Osteocyte (in vitro differentiated cells): ENCODE measurements around the gene PTPRB. TPM values are rescaled to one million over a fixed set of nuclear protein-coding genes. Genes with fewer than 3 reads are reported as not detected.

Experiments used
- DNase-seq: peaks from one replicate; pipeline ENCODE4 v3.0.0; 2021; ENCODE audit warnings: mixed read lengths; ENCODE audit not compliant: unreplicated experiment; ENCODE audit errors: extremely low spot score
- H3K27ac Mint-ChIP-seq: one replicate; pipeline ENCODE4 v1.8.0; 2021; ENCODE audit warnings: mild to moderate bottlenecking, mixed read lengths; ENCODE audit not compliant: unreplicated experiment
- H3K27me3 Mint-ChIP-seq: one replicate; pipeline ENCODE4 v1.8.0; 2021; ENCODE audit warnings: mixed read lengths; ENCODE audit not compliant: unreplicated experiment
- H3K36me3 Mint-ChIP-seq: one replicate; pipeline ENCODE4 v1.8.0; 2021; ENCODE audit warnings: mixed read lengths; ENCODE audit not compliant: unreplicated experiment
- H3K4me1 Mint-ChIP-seq: one replicate; pipeline ENCODE4 v1.8.0; 2021; ENCODE audit warnings: mixed read lengths; ENCODE audit not compliant: unreplicated experiment
- H3K4me3 Mint-ChIP-seq: one replicate; pipeline ENCODE4 v1.8.0; 2021; ENCODE audit warnings: mild to moderate bottlenecking, moderate library complexity, mixed read lengths; ENCODE audit not compliant: unreplicated experiment
- H3K9me3 Mint-ChIP-seq: one replicate; pipeline ENCODE4 v1.8.0; 2021; ENCODE audit warnings: mixed read lengths; ENCODE audit not compliant: unreplicated experiment
- CTCF ChIP-seq: fragments of 200-600 bp; sonication (generic); IDR thresholded peaks from 2 replicates; pipeline ENCODE4 v1.5.0; 2021; ENCODE audit warnings: antibody characterized with exemption, mild to moderate bottlenecking, moderate library complexity
- total RNA-seq: library from RNA; stranded (reverse); gene quantifications from 2 replicates; pipeline ENCODE4 v1.2.1, GENCODE V29; 2021

PTPRB gene
- total RNA-seq, 1 donor from 2014 or later = 0.05 TPM

DNA sequence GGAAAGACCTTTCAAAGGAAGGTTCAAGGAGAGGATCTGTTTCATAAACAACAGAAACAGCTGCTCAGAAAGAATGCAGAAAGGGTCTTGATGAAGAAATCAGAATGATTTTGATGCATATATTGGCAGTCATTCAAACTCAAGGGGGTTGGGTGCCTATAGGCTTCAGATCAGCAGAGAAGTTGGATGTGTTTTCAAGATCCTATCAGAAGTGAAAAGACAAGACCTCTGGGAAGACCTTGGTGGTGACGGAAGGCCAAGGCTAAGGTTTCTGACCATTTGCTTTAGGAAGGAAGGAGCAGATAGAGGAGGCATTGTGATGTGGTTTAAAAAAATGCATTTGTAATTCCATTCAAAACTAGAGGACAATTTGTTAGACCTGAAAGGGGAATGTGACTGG is 15.2 kb upstream of the PTPRB start:
- Mint-ChIP-seq H3K36me3 (no peaks in the 10 kb centered on the region), H3K27me3 (no peaks in the 10 kb centered on the region), H3K9me3 (no peaks in the 10 kb centered on the region), H3K27ac (no peak overlapping the region), H3K4me3 (no peak overlapping the region), H3K4me1 (peaks cover 22% of the 10 kb centered on the region)
- no peak for TF ChIP-seq CTCF
- DNase-seq = no peak

- Mint-ChIP-seq H3K36me3 (no peaks in the 10 kb centered on the region), H3K4me1 (peaks cover 47% of the 10 kb centered on the region), H3K27ac (peak overlapping the region; percentile 17), H3K27me3 (no peaks in the 10 kb centered on the region), H3K4me3 (no peak overlapping the region), H3K9me3 (no peaks in the 10 kb centered on the region)
- no peak for TF ChIP-seq CTCF
- no peak for DNase-seq
Observed at GRCh38 chr12:70648831-70649230, 11.6 kb upstream of the PTPRB start.

DNA sequence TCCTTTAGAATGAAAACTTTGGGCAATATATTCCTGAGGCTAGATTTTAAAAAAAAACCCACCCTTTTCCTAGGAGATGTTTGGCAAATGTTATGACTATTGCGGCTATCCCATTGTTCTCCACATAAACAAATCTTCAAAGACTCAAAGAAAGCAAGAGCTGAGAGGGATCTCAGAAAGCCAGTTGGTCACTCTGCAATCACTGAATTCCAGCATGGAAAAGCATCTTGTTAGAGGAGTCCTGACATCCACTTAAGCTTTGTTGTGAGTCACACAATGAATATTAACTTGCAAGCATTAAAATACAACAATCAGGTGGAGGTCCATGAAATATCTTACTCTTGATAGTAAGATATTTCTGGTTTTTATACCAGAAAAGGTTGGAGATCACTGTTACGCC is 11.0 kb upstream of the PTPRB start:
- Mint-ChIP-seq H3K9me3 (no peaks in the 10 kb centered on the region), H3K36me3 (no peaks in the 10 kb centered on the region), H3K27me3 (no peaks in the 10 kb centered on the region), H3K4me3 (no peak overlapping the region), H3K27ac (no peak overlapping the region), H3K4me1 (peaks cover 47% of the 10 kb centered on the region)
- no peak for TF ChIP-seq CTCF
- no peak for DNase-seq

DNA sequence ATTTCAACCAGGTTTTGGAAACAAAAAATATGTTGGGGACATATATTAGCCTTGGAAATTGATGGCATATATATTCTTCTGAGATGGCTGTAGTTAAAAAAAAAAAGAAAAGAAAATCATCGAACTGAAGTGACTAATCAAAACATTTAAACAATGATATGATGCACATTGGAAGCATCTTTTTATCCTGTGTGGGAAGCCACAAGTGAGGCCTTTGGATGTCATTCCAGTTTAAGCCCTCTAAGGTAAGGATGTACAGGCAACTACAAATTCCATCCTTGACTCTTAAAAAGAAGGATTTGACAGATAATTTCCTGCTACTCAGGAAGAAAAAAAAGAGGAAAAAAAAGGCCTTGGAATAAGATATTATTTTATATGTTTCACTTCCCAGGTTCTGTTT is 9.6 kb upstream of the PTPRB start:
- no peak for DNase-seq
- no peaks in the 10 kb centered on the region for H3K36me3 Mint-ChIP-seq
- H3K9me3 Mint-ChIP-seq = no peaks in the 10 kb centered on the region
- H3K4me1 Mint-ChIP-seq = peaks cover 43% of the 10 kb centered on the region
- H3K4me3 Mint-ChIP-seq = no peak overlapping the region
- no peaks in the 10 kb centered on the region for H3K27me3 Mint-ChIP-seq
- peak overlapping the region; percentile 58 for H3K27ac Mint-ChIP-seq
- no peak for TF ChIP-seq CTCF

GRCh38 chr12:70645494-70646317 is 8.5 kb upstream of the PTPRB start:
- DNase-seq = no peak
- TF ChIP-seq CTCF = no peak
- no peaks in the 10 kb centered on the region for H3K9me3 Mint-ChIP-seq
- peak overlapping the region; percentile 29 for H3K4me3 Mint-ChIP-seq
- H3K27ac Mint-ChIP-seq = peak overlapping the region; percentile 84
- peaks cover 43% of the 10 kb centered on the region for H3K4me1 Mint-ChIP-seq
- no peaks in the 10 kb centered on the region for H3K36me3 Mint-ChIP-seq
- H3K27me3 Mint-ChIP-seq = no peaks in the 10 kb centered on the region
